ENCODE measurements around the gene LETMD1. TPM values are rescaled to one million over a fixed set of nuclear protein-coding genes. Genes with fewer than 3 reads are reported as not detected.

The LETMD1 gene
- total and polyA plus RNA-seq, 2 of the 8 experiments (the other 6 are each of a cell fraction or from before 2014, with no cell fraction given): 39.4 to 65.3 TPM

DNA sequence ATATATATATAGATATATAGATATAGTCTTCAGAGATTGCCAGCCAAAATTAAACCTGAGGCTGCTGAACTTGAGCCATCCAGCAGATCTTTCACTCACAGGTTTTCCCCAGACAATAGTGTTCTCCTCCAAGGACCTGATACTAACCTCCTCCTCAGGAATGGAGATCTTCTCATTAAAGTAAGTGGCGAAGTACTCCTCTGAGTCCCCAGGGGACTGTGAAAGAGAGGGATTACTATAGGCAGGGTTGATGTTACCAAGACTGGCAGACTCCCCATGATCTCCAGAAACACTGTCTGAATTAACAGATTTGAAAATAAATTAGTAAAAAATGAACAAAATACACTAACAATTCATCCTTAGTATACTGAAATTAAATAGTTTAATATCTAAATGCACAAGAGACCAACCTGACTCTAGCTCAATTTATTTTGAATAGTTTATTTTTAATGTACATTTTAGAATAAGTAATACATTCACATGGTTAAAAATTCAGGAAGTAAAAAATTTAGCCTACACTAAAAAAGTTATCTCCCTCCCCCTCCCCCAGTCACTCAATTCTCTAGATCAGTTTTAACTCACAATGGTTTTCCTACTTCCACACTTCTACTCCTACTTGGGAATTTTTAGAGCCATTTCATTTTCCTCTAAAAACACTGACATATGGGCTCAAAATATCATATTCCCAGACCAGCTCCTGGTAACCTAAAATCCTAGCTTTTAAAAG, 39.6 kb upstream of the LETMD1 start:
- H2AK5ac ChIP-seq (ENCODE audit: low read depth, low read length): no peak overlapping the region
- peaks cover 2% of the 10 kb centered on the region; the same call in 1 of the 2 replicates for H3K79me1 ChIP-seq (ENCODE audit: low read depth, low read length)
- DNase-seq (ENCODE audit: low read depth in 1 of 2, low spot score in 2 of 2) (no peak), FAIRE-seq (no peak)
- no peak overlapping the region for H3K23ac ChIP-seq (ENCODE audit: insufficient read length)
- H2AFZ ChIP-seq (ENCODE audit: low read length): no peak overlapping the region
- peaks cover 0 to 35% of the 10 kb centered on the region in 2 experiments; a peak in 2 of 4 replicates for H3K79me2 ChIP-seq (ENCODE audit: control insufficient read depth in 1 of 2, insufficient read depth in 2 of 2, low read length in 2 of 2)
- no peak overlapping the region for H2BK120ac ChIP-seq (replicated peaks; ENCODE audit: low read depth, low read length)
- H3K4me1 ChIP-seq (replicated peaks in 1 of 4; ENCODE audit: control insufficient read depth in 3 of 4, insufficient read depth in 4 of 4, low read length in 3 of 4): peaks cover 0 to 6% (median 3%) of the 10 kb centered on the region in 4 experiments; a peak in 4 of 7 replicates
- H4K91ac ChIP-seq (replicated peaks; ENCODE audit: insufficient read length, low read length): no peak overlapping the region
- TF ChIP-seq POLR2A (IDR thresholded peaks at IDR 0.05; ENCODE audit: control extremely low read depth in 1 of 2, low read depth in 2 of 2, low read length in 2 of 2) (no peak), KDM1A (IDR thresholded peaks at IDR 0.05; ENCODE audit: borderline replicate concordance, low read length) (no peak), EP300 (IDR thresholded peaks at IDR 0.05; ENCODE audit: borderline replicate concordance in 1 of 2, low read depth in 2 of 2, low read length in 2 of 2) (no peak), POU5F1 (IDR thresholded peaks at IDR 0.05; ENCODE audit: low read depth, low read length) (no peak), SP2 (IDR thresholded peaks at IDR 0.05; ENCODE audit: low read length) (no peak)
- TF ChIP-seq, protein P1, sequence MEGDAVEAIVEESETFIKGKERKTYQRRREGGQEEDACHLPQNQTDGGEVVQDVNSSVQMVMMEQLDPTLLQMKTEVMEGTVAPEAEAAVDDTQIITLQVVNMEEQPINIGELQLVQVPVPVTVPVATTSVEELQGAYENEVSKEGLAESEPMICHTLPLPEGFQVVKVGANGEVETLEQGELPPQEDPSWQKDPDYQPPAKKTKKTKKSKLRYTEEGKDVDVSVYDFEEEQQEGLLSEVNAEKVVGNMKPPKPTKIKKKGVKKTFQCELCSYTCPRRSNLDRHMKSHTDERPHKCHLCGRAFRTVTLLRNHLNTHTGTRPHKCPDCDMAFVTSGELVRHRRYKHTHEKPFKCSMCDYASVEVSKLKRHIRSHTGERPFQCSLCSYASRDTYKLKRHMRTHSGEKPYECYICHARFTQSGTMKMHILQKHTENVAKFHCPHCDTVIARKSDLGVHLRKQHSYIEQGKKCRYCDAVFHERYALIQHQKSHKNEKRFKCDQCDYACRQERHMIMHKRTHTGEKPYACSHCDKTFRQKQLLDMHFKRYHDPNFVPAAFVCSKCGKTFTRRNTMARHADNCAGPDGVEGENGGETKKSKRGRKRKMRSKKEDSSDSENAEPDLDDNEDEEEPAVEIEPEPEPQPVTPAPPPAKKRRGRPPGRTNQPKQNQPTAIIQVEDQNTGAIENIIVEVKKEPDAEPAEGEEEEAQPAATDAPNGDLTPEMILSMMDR (IDR thresholded peaks at IDR 0.05; ENCODE audit: control extremely low read depth in 1 of 3, insufficient read depth in 1 of 3, low read depth in 1 of 3, low read length in 3 of 3): no peak
- no peak overlapping the region for H4K8ac ChIP-seq (ENCODE audit: extremely low read depth, insufficient read depth, low read length)
- ChIA-PET POLR2A (ENCODE audit: partially characterized antibody) (interaction anchor here (1.1 to 3.9 kb wide), 4 partner anchors 11 to 75 kb away, joined by 4 to 20 read pairs (median 9); partner anchors contain the start of genes CSRNP2 and SLC11A2), CTCF (ENCODE audit: partially characterized antibody) (interaction anchor here (1.3 to 1.9 kb wide), 3 partner anchors 18 to 332 kb away, joined by 3 to 4 read pairs (median 4); partner anchors contain the start of gene SLC11A2)
- no peak overlapping the region for H3K4me2 ChIP-seq (ENCODE audit: insufficient read depth in 1 of 2, low read depth in 2 of 2, low read length in 2 of 2)
- H3K9me3 ChIP-seq (ENCODE audit: insufficient read depth in 2 of 2, low read depth in 1 of 2, low read length in 1 of 2): no peaks in the 10 kb centered on the region
- H4K20me1 ChIP-seq (replicated peaks in 1 of 2; ENCODE audit: control insufficient read depth in 1 of 2, insufficient read depth in 2 of 2, low read length in 2 of 2): no peaks in the 10 kb centered on the region
- H3K27me3 ChIP-seq (replicated peaks in 1 of 4; ENCODE audit: control insufficient read depth in 3 of 4, extremely low read depth in 1 of 4, insufficient read depth in 3 of 4, low read length in 3 of 4): no peaks in the 10 kb centered on the region
- H3K4ac ChIP-seq (replicated peaks; ENCODE audit: insufficient read length, low read depth, low read length): no peak overlapping the region
- 85% methylated on average over 1 of the region's 1 CpG; no CpG with 5 or more reads in 1 of the 2 experiments for WGBS, 2 experiments (ENCODE audit: extremely low coverage in 1 of 2, insufficient coverage in 1 of 2, insufficient read length in 1 of 2, insufficient replicate concordance in 2 of 2, low coverage in 1 of 2, low lambda C conversion rate in 2 of 2, missing lambda C conversion rate in 1 of 2)
- no peak overlapping the region for H3K27ac ChIP-seq (ENCODE audit: low read depth, low read length)
- H3K14ac ChIP-seq (ENCODE audit: insufficient read length): no peak overlapping the region
- H2BK12ac ChIP-seq (ENCODE audit: low read depth, low read length): no peak overlapping the region
- H3K56ac ChIP-seq (replicated peaks; ENCODE audit: insufficient read length, low read depth, low read length): no peak overlapping the region
- H4K5ac ChIP-seq (ENCODE audit: insufficient read length, low read depth, low read length): no peak overlapping the region
- no peak overlapping the region for H3K18ac ChIP-seq (ENCODE audit: extremely low read depth, low read length)
- no peak overlapping the region for H3K4me3 ChIP-seq (ENCODE audit: extremely low read depth in 1 of 4, insufficient read depth in 2 of 4, low read depth in 3 of 4, low read length in 4 of 4)
- no peak overlapping the region for H2BK15ac ChIP-seq (ENCODE audit: low read length)
- peaks cover 0 to 6% (median 2%) of the 10 kb centered on the region in 4 experiments; a peak in 3 of 8 replicates for H3K36me3 ChIP-seq (ENCODE audit: control insufficient read depth in 2 of 4, insufficient read depth in 4 of 4, low read length in 3 of 4)
- no peak overlapping the region for H2BK20ac ChIP-seq (ENCODE audit: low read length)
- H2BK5ac ChIP-seq (ENCODE audit: low read depth, low read length): no peak overlapping the region
- no peaks in the 10 kb centered on the region for H3K23me2 ChIP-seq (ENCODE audit: low read depth, low read length)
- H3K9ac ChIP-seq (replicated peaks in 1 of 4; ENCODE audit: extremely low read depth in 1 of 4, low read depth in 3 of 4, low read length in 3 of 4): no peak overlapping the region
